ENCODE measurements around the gene TUT4.

TUT4 gene

GRCh38 chr1:52479076-52479475 lies 73.8 kb downstream of the TUT4 start:
- Histone ChIP-seq H3K9me2 (replicated peaks; ENCODE audit: insufficient read depth, low read length) (no peaks in the 10 kb centered on the region), H3F3A (ENCODE audit: insufficient read depth, low read length) (0 out of 2 replicates have a peak, but pooled peaks cover 7% of the 10 kb centered on the region), H3K4me2 (ENCODE audit: low read depth, low read length) (no peak overlapping the region), H3K27ac (ENCODE audit: low read length) (no peak overlapping the region), H3K4me3 (ENCODE audit: low read length) (no peak overlapping the region), H3K9me3 (replicated peaks; ENCODE audit: insufficient read depth, low read length) (no peaks in the 10 kb centered on the region), H4K20me1 (ENCODE audit: insufficient read depth, low read length) (no peaks in the 10 kb centered on the region), H3K36me3 (replicated peaks; ENCODE audit: insufficient read depth, low read length) (no peaks in the 10 kb centered on the region), H3K9ac (ENCODE audit: low read length) (no peak overlapping the region), H3K79me2 (ENCODE audit: low read length) (no peaks in the 10 kb centered on the region), H2AFZ (ENCODE audit: low read length) (no peak overlapping the region), H3K4me1 (ENCODE audit: low read length) (peaks cover 19% of the 10 kb centered on the region), H3K27me3 (replicated peaks; ENCODE audit: insufficient read depth, low read length) (no peaks in the 10 kb centered on the region)
- no peak for DNase-seq
- TF ChIP-seq EZH2phosphoT487 (IDR thresholded peaks at IDR 0.05; ENCODE audit: low read length): no peak
- TF ChIP-seq, protein P1, sequence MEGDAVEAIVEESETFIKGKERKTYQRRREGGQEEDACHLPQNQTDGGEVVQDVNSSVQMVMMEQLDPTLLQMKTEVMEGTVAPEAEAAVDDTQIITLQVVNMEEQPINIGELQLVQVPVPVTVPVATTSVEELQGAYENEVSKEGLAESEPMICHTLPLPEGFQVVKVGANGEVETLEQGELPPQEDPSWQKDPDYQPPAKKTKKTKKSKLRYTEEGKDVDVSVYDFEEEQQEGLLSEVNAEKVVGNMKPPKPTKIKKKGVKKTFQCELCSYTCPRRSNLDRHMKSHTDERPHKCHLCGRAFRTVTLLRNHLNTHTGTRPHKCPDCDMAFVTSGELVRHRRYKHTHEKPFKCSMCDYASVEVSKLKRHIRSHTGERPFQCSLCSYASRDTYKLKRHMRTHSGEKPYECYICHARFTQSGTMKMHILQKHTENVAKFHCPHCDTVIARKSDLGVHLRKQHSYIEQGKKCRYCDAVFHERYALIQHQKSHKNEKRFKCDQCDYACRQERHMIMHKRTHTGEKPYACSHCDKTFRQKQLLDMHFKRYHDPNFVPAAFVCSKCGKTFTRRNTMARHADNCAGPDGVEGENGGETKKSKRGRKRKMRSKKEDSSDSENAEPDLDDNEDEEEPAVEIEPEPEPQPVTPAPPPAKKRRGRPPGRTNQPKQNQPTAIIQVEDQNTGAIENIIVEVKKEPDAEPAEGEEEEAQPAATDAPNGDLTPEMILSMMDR (IDR thresholded peaks at IDR 0.05; ENCODE audit: low read length): no peak
- TF ChIP-seq EZH2 (optimal IDR thresholded peaks at IDR 0.05; ENCODE audit: low read depth, low read length): no peak

- Histone ChIP-seq H3K4me3 (ENCODE audit: low read length) (no peak overlapping the region), H3K9me3 (replicated peaks; ENCODE audit: insufficient read depth, low read length) (no peaks in the 10 kb centered on the region), H3K9me2 (replicated peaks; ENCODE audit: insufficient read depth, low read length) (no peaks in the 10 kb centered on the region), H3K9ac (ENCODE audit: low read length) (no peak overlapping the region), H3K79me2 (ENCODE audit: low read length) (no peaks in the 10 kb centered on the region), H3K36me3 (replicated peaks; ENCODE audit: insufficient read depth, low read length) (no peaks in the 10 kb centered on the region), H4K20me1 (ENCODE audit: insufficient read depth, low read length) (no peaks in the 10 kb centered on the region), H3K27ac (ENCODE audit: low read length) (no peak overlapping the region), H3K27me3 (replicated peaks; ENCODE audit: insufficient read depth, low read length) (no peaks in the 10 kb centered on the region), H3F3A (ENCODE audit: insufficient read depth, low read length) (0 out of 2 replicates have a peak, but pooled peaks cover 7% of the 10 kb centered on the region), H3K4me2 (ENCODE audit: low read depth, low read length) (no peak overlapping the region), H2AFZ (ENCODE audit: low read length) (no peak overlapping the region), H3K4me1 (ENCODE audit: low read length) (peaks cover 19% of the 10 kb centered on the region)
- no peak for DNase-seq
- TF ChIP-seq, protein P1 (IDR thresholded peaks at IDR 0.05; ENCODE audit: low read length): no peak
- TF ChIP-seq EZH2phosphoT487 (IDR thresholded peaks at IDR 0.05; ENCODE audit: low read length) (no peak), EZH2 (optimal IDR thresholded peaks at IDR 0.05; ENCODE audit: low read depth, low read length) (no peak)
Observed at GRCh38 chr1:52477876-52478275, 75.0 kb downstream of the TUT4 start.

DNA sequence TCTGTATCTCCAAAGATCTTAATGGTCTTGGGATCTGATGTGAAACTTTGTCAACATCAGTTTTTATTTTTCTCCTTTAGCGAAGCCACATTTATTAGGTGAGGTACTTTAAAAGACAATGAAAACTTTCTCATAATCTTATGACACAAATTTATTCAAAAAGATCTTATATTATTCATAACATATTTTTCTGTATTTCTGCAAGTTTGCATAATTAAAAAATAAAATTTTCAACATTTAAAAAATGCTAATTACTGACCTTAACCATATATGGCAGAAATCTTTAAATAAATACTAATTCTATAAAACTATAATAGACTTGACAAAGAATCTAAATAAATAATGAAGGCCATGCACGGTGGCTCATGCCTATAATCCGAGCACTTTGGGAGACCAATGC lies 75.9 kb downstream of the TUT4 start:
- Histone ChIP-seq H3K36me3 (replicated peaks; ENCODE audit: insufficient read depth, low read length) (no peaks in the 10 kb centered on the region), H3K9me2 (replicated peaks; ENCODE audit: insufficient read depth, low read length) (no peaks in the 10 kb centered on the region), H3K4me2 (ENCODE audit: low read depth, low read length) (no peak overlapping the region), H3F3A (ENCODE audit: insufficient read depth, low read length) (0 out of 2 replicates have a peak, but pooled peaks cover 7% of the 10 kb centered on the region), H3K27me3 (replicated peaks; ENCODE audit: insufficient read depth, low read length) (no peaks in the 10 kb centered on the region), H3K4me1 (ENCODE audit: low read length) (peaks cover 19% of the 10 kb centered on the region), H3K9ac (ENCODE audit: low read length) (no peak overlapping the region), H2AFZ (ENCODE audit: low read length) (no peak overlapping the region), H3K79me2 (ENCODE audit: low read length) (no peaks in the 10 kb centered on the region), H3K27ac (ENCODE audit: low read length) (no peak overlapping the region), H3K9me3 (replicated peaks; ENCODE audit: insufficient read depth, low read length) (no peaks in the 10 kb centered on the region), H3K4me3 (ENCODE audit: low read length) (no peak overlapping the region), H4K20me1 (ENCODE audit: insufficient read depth, low read length) (no peaks in the 10 kb centered on the region)
- TF ChIP-seq, protein P1 (IDR thresholded peaks at IDR 0.05; ENCODE audit: low read length): no peak
- TF ChIP-seq EZH2phosphoT487 (IDR thresholded peaks at IDR 0.05; ENCODE audit: low read length) (no peak), EZH2 (optimal IDR thresholded peaks at IDR 0.05; ENCODE audit: low read depth, low read length) (no peak)
- DNase-seq: no peak
